OCI-LY7 (cell line): Measurements from ENCODE around the gene FERMT2.

Source experiments
- EZH2phosphoT487 ChIP-seq: fragments of 200-600 bp; sonication (generic); IDR thresholded peaks from 2 replicates; pipeline ENCODE4 v1.6.1; 2018; ENCODE audit warnings: low read depth, borderline replicate concordance, mild to moderate bottlenecking, mixed run types, antibody characterized with exemption, low read length, moderate library complexity, mixed read lengths
- TF ChIP-seq, protein P1 (sequence below): fragments of 200-600 bp; sonication (generic); conservative IDR thresholded peaks from 2 replicates; pipeline ENCODE4 v1.5.1; 2014; ENCODE audit warnings: mild to moderate bottlenecking, antibody characterized with exemption, low read length, moderate library complexity, mixed read lengths

DNA sequence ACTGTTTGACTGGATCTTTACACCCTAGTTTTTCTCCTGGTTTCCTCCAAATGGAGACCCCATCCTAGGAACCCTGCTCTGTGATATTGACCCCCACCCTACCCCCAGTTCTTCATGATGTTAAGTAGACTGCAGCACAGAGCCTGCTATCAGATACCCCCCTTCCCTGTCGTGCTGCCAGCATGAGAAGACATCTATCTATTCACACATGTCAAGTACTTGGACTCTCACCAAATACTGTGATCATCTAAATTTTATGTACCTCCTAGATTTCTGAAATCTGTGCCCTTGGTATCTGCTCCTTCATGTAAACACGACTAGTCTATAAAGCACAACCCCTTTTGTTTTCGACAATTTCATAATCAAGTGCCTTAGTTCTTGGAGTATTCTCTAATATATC, 38.9 kb downstream of the FERMT2 start:
- TF ChIP-seq, protein P1, sequence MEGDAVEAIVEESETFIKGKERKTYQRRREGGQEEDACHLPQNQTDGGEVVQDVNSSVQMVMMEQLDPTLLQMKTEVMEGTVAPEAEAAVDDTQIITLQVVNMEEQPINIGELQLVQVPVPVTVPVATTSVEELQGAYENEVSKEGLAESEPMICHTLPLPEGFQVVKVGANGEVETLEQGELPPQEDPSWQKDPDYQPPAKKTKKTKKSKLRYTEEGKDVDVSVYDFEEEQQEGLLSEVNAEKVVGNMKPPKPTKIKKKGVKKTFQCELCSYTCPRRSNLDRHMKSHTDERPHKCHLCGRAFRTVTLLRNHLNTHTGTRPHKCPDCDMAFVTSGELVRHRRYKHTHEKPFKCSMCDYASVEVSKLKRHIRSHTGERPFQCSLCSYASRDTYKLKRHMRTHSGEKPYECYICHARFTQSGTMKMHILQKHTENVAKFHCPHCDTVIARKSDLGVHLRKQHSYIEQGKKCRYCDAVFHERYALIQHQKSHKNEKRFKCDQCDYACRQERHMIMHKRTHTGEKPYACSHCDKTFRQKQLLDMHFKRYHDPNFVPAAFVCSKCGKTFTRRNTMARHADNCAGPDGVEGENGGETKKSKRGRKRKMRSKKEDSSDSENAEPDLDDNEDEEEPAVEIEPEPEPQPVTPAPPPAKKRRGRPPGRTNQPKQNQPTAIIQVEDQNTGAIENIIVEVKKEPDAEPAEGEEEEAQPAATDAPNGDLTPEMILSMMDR = no peak
- no peak for TF ChIP-seq EZH2phosphoT487
